ENCODE data around the gene CHST11.

CHST11 gene

DNA sequence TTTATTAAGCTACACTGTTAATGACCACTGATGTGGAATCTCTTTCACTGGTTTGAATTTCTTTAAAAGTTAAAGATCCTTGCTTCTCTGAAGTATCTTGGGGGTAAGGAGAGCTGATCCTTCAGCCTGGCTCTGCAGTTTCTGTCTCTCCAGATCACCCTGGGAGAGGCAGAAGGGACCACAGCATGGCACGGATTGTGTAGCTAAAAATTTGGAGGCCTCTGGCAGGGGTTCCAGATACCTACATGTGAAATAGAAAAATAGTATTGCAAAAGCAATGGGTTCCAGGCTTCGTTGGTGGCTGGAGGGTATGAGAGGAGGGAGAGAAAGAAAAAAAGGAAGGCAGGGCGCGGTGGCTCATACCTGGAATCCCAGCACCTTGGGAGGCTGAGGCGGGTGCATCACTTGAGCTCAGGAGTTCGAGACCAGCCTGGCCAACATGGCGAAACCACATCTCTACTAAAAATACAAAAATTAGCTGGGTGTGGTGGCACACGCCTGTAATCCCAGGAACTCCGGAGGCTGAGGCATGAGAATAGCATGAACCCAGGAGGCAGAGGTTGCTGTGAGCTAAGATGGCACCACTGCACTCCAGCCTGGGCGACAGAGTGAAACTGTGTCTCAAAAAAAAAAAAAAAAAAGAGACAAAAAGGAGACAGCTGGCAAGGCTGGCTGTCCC, 3.4 kb downstream of the CHST11 start:
- peak in 1 of 2 experiments; percentile 52 for DNase-seq
- TF ChIP-seq POLR2A (IDR thresholded peaks at IDR 0.05; ENCODE audit: low read length) (no peak), GATA1 (IDR thresholded peaks at IDR 0.05; ENCODE audit: low read depth, low read length) (no peak)

DNA sequence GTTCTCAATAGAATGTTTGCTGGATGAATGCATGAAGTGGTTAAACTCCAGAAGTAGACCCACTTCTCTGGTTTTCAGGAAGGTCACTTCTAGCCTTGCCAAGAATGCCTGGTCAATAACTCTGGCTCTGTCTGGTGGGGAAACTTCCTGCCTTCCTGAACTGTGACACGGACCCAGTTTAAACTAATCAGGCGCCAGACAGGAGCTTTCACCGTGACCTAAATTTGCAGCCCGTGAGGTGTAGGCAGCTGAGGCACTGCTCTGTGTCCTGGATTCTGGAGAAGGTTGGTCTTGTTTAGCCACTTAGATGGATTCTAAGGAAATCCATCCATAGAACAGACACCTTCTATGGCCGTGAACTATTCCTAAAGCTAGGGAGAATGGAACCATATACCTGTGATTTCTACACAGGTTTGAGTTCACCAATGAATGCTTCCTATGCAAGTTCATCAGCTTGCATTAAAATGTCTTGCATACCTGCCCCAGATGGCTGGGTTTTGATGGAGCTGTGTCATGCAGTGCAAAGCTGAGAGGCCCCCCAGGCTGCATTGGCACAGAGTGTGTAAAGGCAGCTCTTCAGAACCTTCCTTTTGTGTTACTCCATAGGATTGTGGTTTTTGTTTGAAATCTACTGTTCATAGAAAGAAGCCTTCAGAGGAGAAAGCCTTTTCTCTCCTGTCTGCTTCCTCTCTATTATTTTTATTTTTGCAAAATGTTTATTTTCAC, 4.4 kb downstream of the CHST11 start:
- DNase-seq, result peak; percentile 15 to 40
- TF ChIP-seq GATA1 (IDR thresholded peaks at IDR 0.05; ENCODE audit: low read depth, low read length) (no peak), POLR2A (IDR thresholded peaks at IDR 0.05; ENCODE audit: low read length) (no peak)

DNA sequence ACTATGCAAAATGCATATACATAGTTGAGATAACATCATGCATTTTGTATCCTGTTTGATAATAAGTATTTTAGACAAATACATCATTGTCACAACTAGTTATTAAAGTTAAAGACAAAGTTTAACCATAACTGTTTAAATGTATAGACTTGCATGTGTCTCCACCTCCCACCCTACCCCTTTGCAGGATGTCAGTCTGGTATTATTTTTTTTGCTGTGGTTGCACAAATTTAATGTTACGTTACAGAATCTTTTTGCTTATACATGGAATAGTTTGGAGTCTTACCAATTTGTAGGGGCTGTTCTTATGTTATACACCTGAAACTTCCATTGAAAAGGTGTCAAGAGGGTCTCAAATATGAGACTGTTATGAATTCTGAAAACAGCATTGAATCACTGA, 5.6 kb downstream of the CHST11 start:
- TF ChIP-seq GATA1 (IDR thresholded peaks at IDR 0.05; ENCODE audit: low read depth, low read length) (no peak), POLR2A (IDR thresholded peaks at IDR 0.05; ENCODE audit: low read length) (no peak)
- no peak for DNase-seq

DNA sequence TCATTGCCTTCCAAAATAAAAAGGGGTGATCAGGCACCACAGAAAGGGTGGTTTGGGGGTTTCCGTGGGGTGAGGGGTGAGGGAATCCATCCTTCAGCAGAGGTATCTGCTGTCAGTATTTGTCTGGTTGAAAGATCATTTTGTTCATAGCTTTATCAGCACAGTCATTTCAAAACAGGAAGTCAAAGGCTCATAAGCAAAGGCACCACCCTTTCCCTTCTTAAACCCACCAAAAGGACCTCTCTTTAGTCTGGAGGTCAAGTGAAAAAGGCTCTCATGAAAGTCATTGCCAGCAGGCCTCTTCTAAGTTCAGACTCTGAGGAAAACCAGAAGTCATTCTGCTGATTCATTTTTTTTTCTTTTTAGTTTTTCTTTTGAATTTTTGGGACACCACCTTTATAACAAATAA, 6.2 kb downstream of the CHST11 start:
- peak; percentile 44 to 45 for DNase-seq
- TF ChIP-seq GATA1 (IDR thresholded peaks at IDR 0.05; ENCODE audit: low read depth, low read length) (no peak), POLR2A (IDR thresholded peaks at IDR 0.05; ENCODE audit: low read length) (no peak)

- DNase-seq, result peak; percentile 36 to 45
- TF ChIP-seq GATA1 (IDR thresholded peaks at IDR 0.05; ENCODE audit: low read depth, low read length), result no peak
- TF ChIP-seq POLR2A (IDR thresholded peaks at IDR 0.05; ENCODE audit: low read length), result no peak
These were observed 6.6 kb downstream of the CHST11 start for GRCh38 chr12:104463368-104463767.

DNA sequence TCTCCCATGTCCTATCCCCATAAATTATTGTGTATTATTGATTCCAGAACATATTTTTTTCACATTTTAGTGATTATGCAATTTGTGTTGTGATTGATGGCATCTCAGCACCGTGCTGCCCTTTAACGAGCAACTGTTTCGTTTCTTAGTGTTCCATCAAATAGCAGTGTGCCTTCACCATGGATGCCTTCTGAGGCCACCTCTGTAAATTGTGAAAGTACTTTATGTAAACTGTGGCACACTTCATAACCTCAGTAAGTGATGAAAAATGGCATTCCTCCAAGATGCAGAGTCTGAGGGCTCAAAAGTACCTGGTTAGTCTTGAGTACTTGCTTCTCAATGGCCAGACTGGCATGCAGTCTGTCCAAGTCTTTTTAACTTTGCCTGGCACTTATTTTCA, 8.2 kb downstream of the CHST11 start:
- no peak for TF ChIP-seq GATA1 (IDR thresholded peaks at IDR 0.05; ENCODE audit: low read depth, low read length)
- no peak for TF ChIP-seq POLR2A (IDR thresholded peaks at IDR 0.05; ENCODE audit: low read length)
- DNase-seq, result no peak

- TF ChIP-seq GATA1 (IDR thresholded peaks at IDR 0.05; ENCODE audit: low read depth, low read length) (no peak), POLR2A (IDR thresholded peaks at IDR 0.05; ENCODE audit: low read length) (no peak)
- DNase-seq, result peak; percentile 57 to 78
These were observed 10.1 kb downstream of the CHST11 start for GRCh38 chr12:104466709-104467345.

DNA sequence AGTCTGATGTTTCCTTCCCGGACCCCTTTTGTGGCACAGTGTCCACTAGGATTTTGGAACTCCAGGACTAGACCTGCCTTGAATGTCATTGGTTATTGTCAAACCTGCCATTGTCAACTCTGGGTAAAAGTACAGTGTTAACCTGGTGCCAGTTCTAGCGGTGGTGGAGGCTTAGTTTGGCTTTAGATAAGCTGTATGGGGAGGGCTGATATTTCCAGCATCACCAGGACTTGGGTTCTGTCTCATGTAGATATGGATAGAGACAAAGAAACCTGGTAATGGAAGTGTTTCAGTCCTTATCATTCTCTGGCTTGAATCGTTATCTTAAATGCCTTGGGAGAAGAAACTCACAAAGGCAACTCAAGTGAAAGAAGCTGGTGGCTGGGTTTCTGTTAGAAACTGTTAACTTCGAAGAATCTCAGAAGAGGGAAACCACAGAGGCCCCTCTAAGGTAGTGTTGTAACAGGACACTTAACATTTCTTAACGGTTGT, 10.6 kb downstream of the CHST11 start:
- peak; percentile 84 to 97 for DNase-seq
- TF ChIP-seq POLR2A (IDR thresholded peaks at IDR 0.05; ENCODE audit: low read length), result no peak
- TF ChIP-seq GATA1 (IDR thresholded peaks at IDR 0.05; ENCODE audit: low read depth, low read length), result peak; percentile 83

DNA sequence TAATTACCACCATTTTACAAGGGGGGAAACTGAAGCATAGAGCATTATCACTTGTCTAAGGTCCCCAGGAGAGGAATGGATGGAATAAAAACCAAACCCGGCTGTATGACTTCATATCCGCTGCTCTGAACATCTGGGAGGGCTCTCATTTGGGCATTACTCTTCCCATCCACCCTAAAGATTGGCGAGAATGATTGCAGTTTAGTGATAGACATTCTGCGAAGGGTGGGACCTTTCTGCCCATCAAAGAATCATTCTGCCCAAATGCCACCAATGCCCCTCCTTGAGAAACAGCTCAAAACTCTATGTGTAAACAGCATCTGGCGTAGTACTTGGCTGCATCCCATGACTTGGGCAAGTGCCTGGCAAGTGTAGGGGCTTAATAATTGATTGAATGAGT, 11.6 kb downstream of the CHST11 start:
- DNase-seq, result peak in 1 of 2 experiments; percentile 30
- no peak for TF ChIP-seq POLR2A (IDR thresholded peaks at IDR 0.05; ENCODE audit: low read length)
- no peak for TF ChIP-seq GATA1 (IDR thresholded peaks at IDR 0.05; ENCODE audit: low read depth, low read length)

DNA sequence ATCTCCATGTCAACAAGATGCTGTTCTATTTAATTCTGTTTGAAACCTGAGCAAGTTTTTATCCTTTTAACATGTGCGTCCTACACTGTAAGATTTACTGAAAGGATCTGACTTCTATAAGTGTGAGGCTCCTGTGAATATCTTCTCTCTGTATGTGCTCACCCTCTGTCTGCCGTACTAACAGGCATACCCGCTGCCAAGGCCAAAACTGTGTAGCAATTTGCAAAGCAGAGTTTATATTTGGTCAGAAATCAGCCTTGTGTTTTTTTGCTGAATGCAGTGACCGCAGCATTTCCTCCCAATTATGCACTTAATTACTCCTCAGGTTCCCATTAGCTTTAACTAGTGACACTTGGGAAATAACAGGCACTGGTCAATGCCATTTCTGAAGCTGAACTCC, 12.3 kb downstream of the CHST11 start:
- TF ChIP-seq POLR2A (IDR thresholded peaks at IDR 0.05; ENCODE audit: low read length) (no peak), GATA1 (IDR thresholded peaks at IDR 0.05; ENCODE audit: low read depth, low read length) (no peak)
- DNase-seq, result no peak

DNA sequence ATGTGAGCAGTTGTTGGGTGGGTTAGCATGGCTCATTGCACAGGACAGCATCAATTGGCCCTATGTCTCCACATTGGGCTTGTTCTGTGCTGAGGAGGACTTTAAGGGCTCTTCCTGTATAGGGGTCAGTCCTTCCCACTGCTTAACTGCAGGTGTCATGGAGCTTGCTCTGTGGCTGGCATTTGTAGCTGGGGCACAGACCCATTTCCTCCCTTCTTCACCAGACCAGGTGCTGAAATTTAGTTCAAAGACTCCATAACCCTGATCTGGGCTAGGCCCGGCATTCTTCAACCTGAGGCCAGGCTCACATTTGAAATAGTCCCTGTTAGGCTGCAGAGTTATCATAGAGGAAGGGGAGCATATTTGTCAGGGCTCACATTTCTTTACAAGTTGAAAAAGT, 12.8 kb downstream of the CHST11 start:
- TF ChIP-seq POLR2A (IDR thresholded peaks at IDR 0.05; ENCODE audit: low read length) (no peak), GATA1 (IDR thresholded peaks at IDR 0.05; ENCODE audit: low read depth, low read length) (no peak)
- DNase-seq, result no peak

- TF ChIP-seq GATA1 (IDR thresholded peaks at IDR 0.05; ENCODE audit: low read depth, low read length) (no peak), POLR2A (IDR thresholded peaks at IDR 0.05; ENCODE audit: low read length) (no peak)
- no peak for DNase-seq
These were observed 13.8 kb downstream of the CHST11 start for GRCh38 chr12:104470521-104470920.

DNA sequence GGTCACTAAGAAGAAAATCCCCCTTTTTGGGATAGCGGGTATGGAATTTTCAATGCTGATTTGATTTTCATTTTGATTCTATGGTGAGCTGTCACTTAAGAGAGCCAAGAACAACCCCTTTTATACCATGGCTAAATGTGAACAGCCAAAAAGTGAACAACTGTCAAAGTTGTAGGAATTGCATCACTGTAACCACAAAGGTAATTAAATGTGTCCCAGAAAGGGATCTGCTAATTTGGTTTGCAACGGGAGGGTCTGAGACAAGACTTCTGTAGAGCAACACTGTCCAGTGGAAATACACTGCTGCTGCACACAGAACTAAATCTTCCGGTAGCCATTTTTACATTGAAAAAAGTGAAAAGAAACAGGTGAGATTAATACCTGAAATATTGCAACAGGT, 14.6 kb downstream of the CHST11 start:
- DNase-seq, result no peak
- TF ChIP-seq POLR2A (IDR thresholded peaks at IDR 0.05; ENCODE audit: low read length) (no peak), GATA1 (IDR thresholded peaks at IDR 0.05; ENCODE audit: low read depth, low read length) (no peak)

GRCh38 chr12:104472748-104473147, 16.0 kb downstream of the CHST11 start:
- TF ChIP-seq GATA1 (IDR thresholded peaks at IDR 0.05; ENCODE audit: low read depth, low read length), result no peak
- no peak for TF ChIP-seq POLR2A (IDR thresholded peaks at IDR 0.05; ENCODE audit: low read length)

More at GRCh38 chr12:104472748-104473147, 16.0 kb downstream of the CHST11 start:
- DNase-seq, result no peak
